Liver (tissue), 3 donors: ENCODE measurements around the gene CD226.

Experiments
- CTCF ChIP-seq: fragments of 150-350 bp; IDR thresholded peaks from 2 replicates; pipeline ENCODE4 v1.5.1; 2017; ENCODE audit warnings: improper control_type of control experiment, low read depth, low read length; ENCODE audit not compliant: missing input control
- EGR1 ChIP-seq, 2 donors: IDR thresholded peaks; 2 replicates each; pipeline ENCODE4 v1.6.1; 2016 to 2018; ENCODE audit warnings: antibody characterized with exemption in 2 of 2, low read depth in 2 of 2
- JUND ChIP-seq, 2 donors: IDR thresholded peaks; 2 replicates each; pipeline ENCODE4 v1.6.1; 2016; ENCODE audit warnings: antibody characterized with exemption in 2 of 2
- TAF1 ChIP-seq: conservative IDR thresholded peaks from 2 replicates; pipeline ENCODE4 v1.6.1; 2016; ENCODE audit warnings: antibody characterized with exemption, mild to moderate bottlenecking
- donor health status: healthy.
- donor health status: healthy.

- TF ChIP-seq CTCF: no peak
- TF ChIP-seq JUND (IDR thresholded peaks at IDR 0.05): no peak
- TF ChIP-seq EGR1 (IDR thresholded peaks at IDR 0.05; ENCODE audit: low read depth in 2 of 2): no peak
- no peak for TF ChIP-seq TAF1
Measured at GRCh38 chr18:69876490-69876889, 71.2 kb downstream of the CD226 start.
